BLaER1 (cell line): Measurements from ENCODE around the gene ELANE.

Experiments used
- H3K27ac ChIP-seq: shearing (Covaris generic); formaldehyde crosslinking; 2 replicates; pipeline ENCODE4 v1.8.1; 2022
- H3K27me3 ChIP-seq: shearing (Covaris generic); formaldehyde crosslinking; 2 replicates; pipeline ENCODE4 v1.8.1; 2022
- H3K36me3 ChIP-seq: shearing (Covaris generic); formaldehyde crosslinking; 2 replicates; pipeline ENCODE4 v1.8.1; 2022
- H3K4me1 ChIP-seq: shearing (Covaris generic); formaldehyde crosslinking; 2 replicates; pipeline ENCODE4 v1.8.1; 2022
- H3K4me2 ChIP-seq: shearing (Covaris generic); formaldehyde crosslinking; 2 replicates; pipeline ENCODE4 v1.8.1; 2022
- H3K4me3 ChIP-seq: shearing (Covaris generic); formaldehyde crosslinking; 2 replicates; pipeline ENCODE4 v1.8.1; 2022
- H3K9ac ChIP-seq: shearing (Covaris generic); formaldehyde crosslinking; 2 replicates; pipeline ENCODE4 v1.8.1; 2022
- H3K9me3 ChIP-seq: shearing (Covaris generic); formaldehyde crosslinking; 2 replicates; pipeline ENCODE4 v1.8.1; 2022
- H4K20me1 ChIP-seq: shearing (Covaris generic); formaldehyde crosslinking; 2 replicates; pipeline ENCODE4 v1.8.1; 2022
- Cebpa-rat ChIP-seq: shearing (Covaris generic); IDR thresholded peaks from 2 replicates; pipeline ENCODE4 v1.8.1; 2022

Gene ELANE

DNA sequence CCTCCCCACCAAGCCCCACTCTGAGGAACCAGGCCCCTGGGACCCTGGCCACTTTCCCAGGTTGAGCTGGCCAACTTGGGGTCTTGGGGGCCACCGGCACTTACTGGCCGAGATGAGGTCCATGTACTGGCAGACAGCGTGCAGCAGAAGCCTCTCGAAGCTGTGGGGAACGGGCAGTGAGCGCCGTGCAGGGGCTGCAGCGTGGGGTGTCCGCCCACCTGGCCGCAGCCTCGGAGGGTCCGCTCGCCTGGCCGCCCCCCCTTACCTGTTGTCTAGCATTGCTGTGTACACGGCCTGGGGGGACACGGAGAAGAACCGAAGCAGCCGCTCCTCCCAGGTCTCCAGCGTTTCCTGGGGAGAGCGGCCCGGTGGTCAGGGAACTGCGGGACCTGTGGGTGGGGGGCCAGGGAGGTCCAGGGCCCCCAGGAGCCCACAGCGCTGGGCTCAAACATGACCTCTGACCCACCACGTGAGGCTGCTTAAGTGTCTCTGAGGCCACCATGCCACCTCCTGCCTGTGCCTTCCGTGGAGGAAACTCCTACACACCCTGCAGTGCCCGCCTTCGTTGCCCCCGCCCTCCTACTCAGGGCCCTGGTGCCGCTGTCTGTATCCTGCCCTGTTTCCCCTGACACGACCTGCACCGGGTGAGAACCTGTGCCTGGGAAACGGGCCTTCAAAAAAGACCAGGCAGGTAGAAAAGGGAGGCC, 47.4 kb downstream of the ELANE start:
- Histone ChIP-seq H3K36me3 (peaks cover 46% of the 10 kb centered on the region), H3K4me3 (no peak overlapping the region), H4K20me1 (peaks cover 48% of the 10 kb centered on the region), H3K27ac (no peak overlapping the region), H3K27me3 (no peaks in the 10 kb centered on the region), H3K9ac (no peak overlapping the region), H3K4me2 (no peak overlapping the region), H3K4me1 (peaks cover 20% of the 10 kb centered on the region), H3K9me3 (no peaks in the 10 kb centered on the region)
- no peak for TF ChIP-seq Cebpa-rat

- no peak for TF ChIP-seq Cebpa-rat
- H3K27me3 ChIP-seq = no peaks in the 10 kb centered on the region
- no peak overlapping the region for H3K9ac ChIP-seq
- H3K4me2 ChIP-seq = no peak overlapping the region
- H3K27ac ChIP-seq = no peak overlapping the region
- H4K20me1 ChIP-seq = peaks cover 53% of the 10 kb centered on the region
- H3K4me1 ChIP-seq = peaks cover 20% of the 10 kb centered on the region
- H3K9me3 ChIP-seq = no peaks in the 10 kb centered on the region
- H3K4me3 ChIP-seq = no peak overlapping the region
- peaks cover 47% of the 10 kb centered on the region for H3K36me3 ChIP-seq
Measured at GRCh38 chr19:900043-900301, 47.9 kb downstream of the ELANE start.

DNA sequence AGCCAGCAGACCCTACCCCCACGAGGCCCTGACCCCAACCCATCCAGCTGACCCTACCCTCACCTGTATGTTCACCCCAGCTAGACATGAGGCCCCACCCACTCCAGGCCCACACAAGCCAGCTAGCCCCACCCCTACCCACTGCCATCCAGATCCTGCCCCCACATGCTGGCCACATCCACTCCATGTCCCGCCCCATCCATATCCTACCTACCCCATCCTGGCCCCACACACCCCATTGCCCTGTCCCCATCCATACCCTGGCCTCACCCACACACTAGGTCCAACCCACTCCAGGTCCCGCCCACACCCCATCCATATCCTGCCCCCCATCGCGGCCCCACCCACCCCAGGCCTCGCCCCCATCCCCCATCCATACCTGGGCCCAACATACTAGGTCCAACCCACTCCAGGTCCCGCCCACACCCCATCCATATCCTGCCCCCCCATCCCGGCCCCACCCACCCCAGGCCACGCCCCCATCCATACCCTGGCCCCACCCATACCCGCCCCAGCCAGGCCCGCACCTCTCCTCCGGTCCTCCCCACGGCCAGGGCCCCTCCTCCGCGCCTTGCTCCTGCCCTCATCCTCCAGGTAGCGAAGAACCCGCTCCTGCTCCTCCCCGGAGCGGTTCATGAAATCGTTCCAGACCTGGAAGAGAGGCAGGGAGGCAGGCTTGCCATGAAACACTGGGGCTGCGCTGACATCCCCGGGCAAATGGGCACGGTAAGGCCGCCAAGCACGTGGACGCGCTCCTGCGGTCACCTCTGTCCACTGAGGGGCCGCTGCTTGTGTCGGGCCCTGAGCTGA, 48.4 kb downstream of the ELANE start:
- Histone ChIP-seq H4K20me1 (peaks cover 58% of the 10 kb centered on the region), H3K9ac (no peak overlapping the region), H3K4me1 (peaks cover 20% of the 10 kb centered on the region), H3K4me3 (no peak overlapping the region), H3K27me3 (no peaks in the 10 kb centered on the region), H3K36me3 (peaks cover 46% of the 10 kb centered on the region), H3K27ac (no peak overlapping the region), H3K9me3 (no peaks in the 10 kb centered on the region), H3K4me2 (no peak overlapping the region)
- no peak for TF ChIP-seq Cebpa-rat

DNA sequence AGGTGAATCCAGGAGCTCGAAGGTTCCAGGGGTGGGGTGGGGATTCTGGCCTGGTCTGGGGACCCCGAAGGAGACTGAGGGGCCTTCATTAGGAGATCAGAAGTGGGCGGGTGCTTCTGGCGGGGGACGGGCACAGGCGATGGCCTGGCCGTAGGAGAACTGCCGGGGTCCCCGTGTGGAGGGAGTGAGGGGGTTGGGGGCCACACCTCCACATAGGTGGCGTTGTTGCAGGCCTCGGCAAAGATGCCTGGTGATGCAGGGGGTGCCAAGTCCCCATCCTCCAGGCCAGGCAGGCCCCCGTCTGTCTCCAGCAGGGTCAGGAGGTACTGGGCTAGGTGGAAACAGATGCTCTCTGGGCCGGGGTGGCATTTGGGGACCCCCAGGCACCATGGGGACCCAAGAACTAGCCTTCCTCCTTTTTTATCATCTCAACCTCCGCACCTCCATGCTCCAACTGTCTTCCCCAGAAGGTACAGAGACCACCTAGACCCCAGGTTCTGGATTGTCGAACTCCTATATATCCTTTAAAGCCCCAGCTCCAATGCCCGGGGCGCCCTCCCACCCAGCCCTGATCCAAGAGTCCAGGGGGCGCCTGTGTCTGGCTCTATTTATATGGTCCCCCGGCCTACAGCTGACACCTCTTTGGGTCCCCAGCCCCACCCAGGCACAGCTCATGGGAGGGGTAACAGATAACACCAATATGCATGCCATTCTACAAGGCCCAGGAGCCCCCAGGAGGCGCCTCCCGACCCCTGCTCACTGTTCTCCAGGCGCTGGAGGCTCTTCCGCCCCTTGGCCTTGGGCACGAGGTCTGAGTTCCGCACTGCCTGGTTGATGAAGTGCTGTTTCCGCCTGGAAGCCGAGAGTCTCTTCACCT, 49.4 kb downstream of the ELANE start:
- Histone ChIP-seq H3K4me1 (peaks cover 29% of the 10 kb centered on the region), H3K27me3 (no peaks in the 10 kb centered on the region), H3K4me2 (no peak overlapping the region), H3K9me3 (no peaks in the 10 kb centered on the region), H4K20me1 (peaks cover 68% of the 10 kb centered on the region), H3K9ac (no peak overlapping the region), H3K4me3 (no peak overlapping the region), H3K36me3 (peaks cover 37% of the 10 kb centered on the region), H3K27ac (no peak overlapping the region)
- no peak for TF ChIP-seq Cebpa-rat

- H3K4me1 ChIP-seq = peaks cover 35% of the 10 kb centered on the region
- no peak overlapping the region for H3K4me3 ChIP-seq
- no peak overlapping the region for H3K9ac ChIP-seq
- H3K36me3 ChIP-seq = peaks cover 32% of the 10 kb centered on the region
- TF ChIP-seq Cebpa-rat = no peak
- peaks cover 74% of the 10 kb centered on the region for H4K20me1 ChIP-seq
- no peak overlapping the region for H3K27ac ChIP-seq
- no peaks in the 10 kb centered on the region for H3K27me3 ChIP-seq
- no peak overlapping the region for H3K4me2 ChIP-seq
- no peaks in the 10 kb centered on the region for H3K9me3 ChIP-seq
Measured at GRCh38 chr19:902093-902370, 49.9 kb downstream of the ELANE start.

DNA sequence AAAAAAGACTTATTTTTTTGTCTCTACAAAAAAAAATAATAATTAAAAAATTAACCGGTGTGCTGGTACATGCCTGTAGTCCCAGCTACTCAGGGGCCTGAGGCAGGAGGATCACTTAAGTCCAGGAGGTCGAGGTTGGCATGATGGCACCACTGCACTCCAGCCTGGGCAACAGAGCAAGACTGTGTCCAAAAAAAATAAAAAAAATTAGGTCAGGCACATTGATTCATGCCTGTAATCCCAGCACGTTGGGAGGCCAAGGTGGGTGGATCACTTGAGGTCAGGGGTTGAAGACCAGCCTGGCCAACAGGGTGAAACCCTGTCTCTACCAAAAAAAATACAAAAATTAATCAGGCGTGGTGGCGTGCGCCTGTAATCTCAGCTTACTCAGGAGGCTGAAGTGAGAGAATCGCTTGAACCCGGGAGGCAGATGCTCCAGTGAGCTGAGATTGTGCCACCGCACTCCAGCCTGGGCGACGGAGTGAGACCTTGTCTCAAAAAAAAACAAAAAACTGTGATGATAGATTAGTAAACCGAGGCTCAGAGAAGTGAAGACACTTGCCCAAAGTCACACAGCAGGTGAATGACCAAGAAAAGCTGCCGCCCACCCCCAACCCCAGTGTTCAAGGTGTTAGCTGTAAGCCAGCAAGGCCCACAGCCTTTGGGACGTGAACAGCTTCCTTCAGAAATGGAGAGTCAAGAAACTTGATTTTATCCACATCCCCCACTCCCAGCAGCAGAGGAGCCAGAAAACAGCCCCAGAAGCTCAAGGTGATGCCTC, 50.5 kb downstream of the ELANE start:
- peaks cover 26% of the 10 kb centered on the region for H3K36me3 ChIP-seq
- H3K9ac ChIP-seq = no peak overlapping the region
- peaks cover 36% of the 10 kb centered on the region for H3K4me1 ChIP-seq
- no peaks in the 10 kb centered on the region for H3K9me3 ChIP-seq
- no peaks in the 10 kb centered on the region for H3K27me3 ChIP-seq
- no peak overlapping the region for H3K27ac ChIP-seq
- TF ChIP-seq Cebpa-rat = no peak
- H4K20me1 ChIP-seq = peaks cover 80% of the 10 kb centered on the region
- H3K4me2 ChIP-seq = no peak overlapping the region
- no peak overlapping the region for H3K4me3 ChIP-seq

DNA sequence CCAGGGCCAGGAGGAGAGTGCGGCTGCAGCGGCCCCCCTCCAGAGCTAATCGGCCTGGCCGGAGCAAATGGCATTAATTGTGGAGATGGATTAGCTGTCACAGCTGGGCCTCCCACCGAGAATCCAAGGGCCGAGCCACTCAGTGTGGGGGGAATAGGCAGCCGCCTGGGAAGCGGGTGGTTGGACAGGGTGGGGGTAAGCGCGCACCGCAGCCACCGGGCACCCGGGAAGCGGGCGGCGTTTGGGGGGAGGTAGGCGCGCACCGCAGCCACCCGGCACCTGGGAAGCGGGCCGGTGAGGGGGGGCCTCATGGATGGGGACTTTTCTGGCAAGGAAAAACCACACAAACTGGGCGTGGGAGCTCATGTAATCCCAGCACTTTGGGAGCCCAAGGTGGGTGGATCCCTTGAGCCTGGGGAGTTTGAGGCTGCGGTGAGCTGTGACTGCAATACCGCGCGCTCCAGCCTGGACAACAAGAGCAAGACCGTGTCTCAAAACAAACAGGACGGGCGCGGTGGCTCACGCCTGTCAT, 51.2 kb downstream of the ELANE start:
- peaks cover 86% of the 10 kb centered on the region for H4K20me1 ChIP-seq
- no peak overlapping the region for H3K4me2 ChIP-seq
- H3K4me3 ChIP-seq = no peak overlapping the region
- no peaks in the 10 kb centered on the region for H3K9me3 ChIP-seq
- H3K36me3 ChIP-seq = peaks cover 24% of the 10 kb centered on the region
- peaks cover 36% of the 10 kb centered on the region for H3K4me1 ChIP-seq
- H3K9ac ChIP-seq = no peak overlapping the region
- H3K27me3 ChIP-seq = no peaks in the 10 kb centered on the region
- TF ChIP-seq Cebpa-rat = no peak
- H3K27ac ChIP-seq = no peak overlapping the region

DNA sequence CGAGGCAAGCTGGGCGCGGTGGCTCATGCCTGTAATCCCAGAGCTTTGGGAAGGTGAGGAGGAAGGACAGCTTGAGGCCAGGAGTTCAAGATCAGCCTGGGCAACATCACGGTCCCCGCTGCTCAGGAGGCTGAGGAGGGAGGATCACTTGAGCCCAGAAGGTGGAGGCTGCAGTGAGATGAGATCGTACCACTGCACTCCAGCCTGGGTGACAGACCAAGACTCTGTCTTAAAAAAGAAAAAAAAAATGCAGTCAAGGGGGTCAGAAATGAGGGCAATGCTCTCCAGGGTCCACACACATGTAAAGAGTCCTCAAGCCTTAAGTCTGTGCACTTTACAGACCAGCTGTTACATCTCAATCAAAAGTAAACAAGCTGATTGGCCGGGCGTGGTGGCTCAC, 52.4 kb downstream of the ELANE start:
- Histone ChIP-seq H4K20me1 (peaks cover 86% of the 10 kb centered on the region), H3K27ac (no peak overlapping the region), H3K4me1 (peaks cover 40% of the 10 kb centered on the region), H3K27me3 (no peaks in the 10 kb centered on the region), H3K36me3 (peaks cover 20% of the 10 kb centered on the region), H3K4me3 (no peak overlapping the region), H3K4me2 (no peak overlapping the region), H3K9me3 (no peaks in the 10 kb centered on the region), H3K9ac (no peak overlapping the region)
- no peak for TF ChIP-seq Cebpa-rat
